Neural cell (in vitro differentiated cells): ENCODE results near the gene ADRM1. TPM values are rescaled to one million over a fixed set of nuclear protein-coding genes. Genes with fewer than 3 reads are reported as not detected.

ENCODE experiments used
- H2AFZ ChIP-seq: fragments of 200-600, 300-800 bp; sonication (generic), shearing (Covaris generic); 2 replicates; pipeline ENCODE4 v1.6.0; 2014; ENCODE audit warnings: low read depth, mild to moderate bottlenecking, antibody characterized with exemption, low read length, moderate library complexity
- H3F3A ChIP-seq: fragments of 200-600 bp; shearing (Covaris generic); 2 replicates; pipeline ENCODE4 v1.6.1; 2016; ENCODE audit warnings: mild to moderate bottlenecking, moderate library complexity, mixed read lengths, antibody characterized with exemption, low read length; ENCODE audit not compliant: insufficient read depth, poor library complexity, severe bottlenecking
- H3K27ac ChIP-seq: fragments of 200-600, 300-800 bp; sonication (generic), shearing (Covaris generic); 2 replicates; pipeline ENCODE4 v1.5.1; 2014; ENCODE audit warnings: mild to moderate bottlenecking, low read length, moderate library complexity
- H3K27me3 ChIP-seq: fragments of 300-800, 200-600 bp; sonication (generic), shearing (Covaris generic); 2 replicates; pipeline ENCODE4 v1.6.0; 2014; ENCODE audit warnings: mild to moderate bottlenecking, low read depth, low read length, moderate library complexity; ENCODE audit not compliant: insufficient read depth
- H3K36me3 ChIP-seq: fragments of 300-800, 200-600 bp; sonication (generic), shearing (Covaris generic); 2 replicates; pipeline ENCODE4 v1.5.1; 2014; ENCODE audit warnings: mild to moderate bottlenecking, antibody characterized with exemption, low read length, moderate library complexity; ENCODE audit not compliant: insufficient read depth
- H3K4me2 ChIP-seq: fragments of 300-800, 200-600 bp; sonication (generic), shearing (Covaris generic); 2 replicates; pipeline ENCODE4 v1.6.0; 2014; ENCODE audit warnings: mild to moderate bottlenecking, low read length
- H3K4me3 ChIP-seq: fragments of 300-800, 200-600 bp; sonication (generic), shearing (Covaris generic); 2 replicates; pipeline ENCODE4 v1.5.1; 2014; ENCODE audit warnings: mild to moderate bottlenecking, low read length, moderate library complexity
- H3K79me2 ChIP-seq: fragments of 200-600 bp; shearing (Covaris generic); replicated peaks from 2 replicates; pipeline ENCODE4 v1.6.0; 2014; ENCODE audit warnings: mild to moderate bottlenecking, low read length, moderate library complexity; ENCODE audit not compliant: insufficient read depth
- H3K9ac ChIP-seq: fragments of 300-800, 200-600 bp; sonication (generic), shearing (Covaris generic); 2 replicates; pipeline ENCODE4 v1.6.1; 2016; ENCODE audit warnings: mild to moderate bottlenecking, low read length, mixed read lengths
- H3K9me2 ChIP-seq: fragments of 200-600 bp; shearing (Covaris generic); 2 replicates; pipeline ENCODE4 v1.6.1; 2016; ENCODE audit warnings: mild to moderate bottlenecking, low read length, mixed read lengths; ENCODE audit not compliant: insufficient read depth
- H3K9me3 ChIP-seq: fragments of 200-600, 300-800 bp; sonication (generic), shearing (Covaris generic); 2 replicates; pipeline ENCODE4 v1.6.1; 2016; ENCODE audit warnings: mild to moderate bottlenecking, mixed run types, low read length, moderate library complexity, mixed read lengths
- H4K20me1 ChIP-seq: fragments of 200-600 bp; shearing (Covaris generic); 2 replicates; pipeline ENCODE4 v1.6.1; 2016; ENCODE audit warnings: mild to moderate bottlenecking, mixed run types; ENCODE audit not compliant: insufficient read depth
- CTCF ChIP-seq: fragments of 450-650 bp; IDR thresholded peaks from 2 replicates; pipeline ENCODE4 v1.5.1; 2014; ENCODE audit warnings: antibody characterized with exemption, mild to moderate bottlenecking, moderate library complexity; ENCODE audit not compliant: poor library complexity, severe bottlenecking
- EP300 ChIP-seq: fragments of 450-650 bp; conservative IDR thresholded peaks from 2 replicates; pipeline ENCODE4 v1.6.1; 2014; ENCODE audit warnings: antibody characterized with exemption, mild to moderate bottlenecking, moderate library complexity; ENCODE audit not compliant: poor library complexity, severe bottlenecking
- EZH2 ChIP-seq: fragments of 200-600, 300-800 bp; shearing (Covaris generic), sonication (generic); IDR thresholded peaks from 2 replicates; pipeline ENCODE4 v1.6.1; 2014; ENCODE audit warnings: antibody characterized with exemption, low read length, borderline replicate concordance, mild to moderate bottlenecking; ENCODE audit not compliant: insufficient read depth, poor library complexity, severe bottlenecking
- MXI1 ChIP-seq: fragments of 450-650 bp; conservative IDR thresholded peaks from 2 replicates; pipeline ENCODE4 v1.6.1; 2014; ENCODE audit warnings: antibody characterized with exemption, mild to moderate bottlenecking; ENCODE audit not compliant: poor library complexity, severe bottlenecking
- POLR2AphosphoS5 ChIP-seq: IDR thresholded peaks from 2 replicates; pipeline ENCODE4 v1.6.1; 2012
- RAD21 ChIP-seq: fragments of 450-650 bp; conservative IDR thresholded peaks from 2 replicates; pipeline ENCODE4 v1.6.1; 2014; ENCODE audit warnings: antibody characterized with exemption, mild to moderate bottlenecking, moderate library complexity
- SMC3 ChIP-seq: fragments of 450-650 bp; conservative IDR thresholded peaks from 2 replicates; pipeline ENCODE4 v1.6.1; 2014; ENCODE audit warnings: antibody characterized with exemption, mild to moderate bottlenecking, moderate library complexity; ENCODE audit not compliant: poor library complexity
- TAF1 ChIP-seq: IDR thresholded peaks from 2 replicates; pipeline ENCODE4 v1.6.1; 2012; ENCODE audit warnings: low read depth
- polyA plus RNA-seq: library from polyadenylated mRNA; depleted of rRNA; stranded (reverse); fragments of >200 nt; gene quantifications from 2 replicates; pipeline ENCODE4 v1.2.3, GENCODE V29; 2014
- TF ChIP-seq, protein P1 (sequence below): IDR thresholded peaks from 2 replicates; pipeline ENCODE4 v1.6.1; 2012; ENCODE audit warnings: borderline replicate concordance

Gene ADRM1
- polyA plus RNA-seq, 1 donor from 2014 or later, result 111 TPM

- no peak overlapping the region for H3K4me3 ChIP-seq
- H3F3A ChIP-seq, result no peaks in the 10 kb centered on the region
- no peak for TF ChIP-seq SMC3
- no peak for TF ChIP-seq EZH2
- no peak for TF ChIP-seq RAD21
- no peak for TF ChIP-seq POLR2AphosphoS5
- no peak for TF ChIP-seq TAF1
- TF ChIP-seq MXI1, result no peak
- TF ChIP-seq EP300, result no peak
- TF ChIP-seq, protein P1, sequence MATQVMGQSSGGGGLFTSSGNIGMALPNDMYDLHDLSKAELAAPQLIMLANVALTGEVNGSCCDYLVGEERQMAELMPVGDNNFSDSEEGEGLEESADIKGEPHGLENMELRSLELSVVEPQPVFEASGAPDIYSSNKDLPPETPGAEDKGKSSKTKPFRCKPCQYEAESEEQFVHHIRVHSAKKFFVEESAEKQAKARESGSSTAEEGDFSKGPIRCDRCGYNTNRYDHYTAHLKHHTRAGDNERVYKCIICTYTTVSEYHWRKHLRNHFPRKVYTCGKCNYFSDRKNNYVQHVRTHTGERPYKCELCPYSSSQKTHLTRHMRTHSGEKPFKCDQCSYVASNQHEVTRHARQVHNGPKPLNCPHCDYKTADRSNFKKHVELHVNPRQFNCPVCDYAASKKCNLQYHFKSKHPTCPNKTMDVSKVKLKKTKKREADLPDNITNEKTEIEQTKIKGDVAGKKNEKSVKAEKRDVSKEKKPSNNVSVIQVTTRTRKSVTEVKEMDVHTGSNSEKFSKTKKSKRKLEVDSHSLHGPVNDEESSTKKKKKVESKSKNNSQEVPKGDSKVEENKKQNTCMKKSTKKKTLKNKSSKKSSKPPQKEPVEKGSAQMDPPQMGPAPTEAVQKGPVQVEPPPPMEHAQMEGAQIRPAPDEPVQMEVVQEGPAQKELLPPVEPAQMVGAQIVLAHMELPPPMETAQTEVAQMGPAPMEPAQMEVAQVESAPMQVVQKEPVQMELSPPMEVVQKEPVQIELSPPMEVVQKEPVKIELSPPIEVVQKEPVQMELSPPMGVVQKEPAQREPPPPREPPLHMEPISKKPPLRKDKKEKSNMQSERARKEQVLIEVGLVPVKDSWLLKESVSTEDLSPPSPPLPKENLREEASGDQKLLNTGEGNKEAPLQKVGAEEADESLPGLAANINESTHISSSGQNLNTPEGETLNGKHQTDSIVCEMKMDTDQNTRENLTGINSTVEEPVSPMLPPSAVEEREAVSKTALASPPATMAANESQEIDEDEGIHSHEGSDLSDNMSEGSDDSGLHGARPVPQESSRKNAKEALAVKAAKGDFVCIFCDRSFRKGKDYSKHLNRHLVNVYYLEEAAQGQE, result no peak
- TF ChIP-seq CTCF, result no peak
- H3K9me3 ChIP-seq, result no peaks in the 10 kb centered on the region
- H3K27me3 ChIP-seq, result no peaks in the 10 kb centered on the region
- no peak overlapping the region for H3K9ac ChIP-seq
- no peaks in the 10 kb centered on the region for H3K9me2 ChIP-seq
- H3K79me2 ChIP-seq, result no peaks in the 10 kb centered on the region
- no peak overlapping the region for H3K4me2 ChIP-seq
- H3K27ac ChIP-seq, result no peak overlapping the region
- no peaks in the 10 kb centered on the region for H3K36me3 ChIP-seq
- H4K20me1 ChIP-seq, result no peaks in the 10 kb centered on the region
- no peak overlapping the region for H2AFZ ChIP-seq
These were observed 13.8 kb downstream of the ADRM1 start for GRCh38 chr20:62316331-62317166.

DNA sequence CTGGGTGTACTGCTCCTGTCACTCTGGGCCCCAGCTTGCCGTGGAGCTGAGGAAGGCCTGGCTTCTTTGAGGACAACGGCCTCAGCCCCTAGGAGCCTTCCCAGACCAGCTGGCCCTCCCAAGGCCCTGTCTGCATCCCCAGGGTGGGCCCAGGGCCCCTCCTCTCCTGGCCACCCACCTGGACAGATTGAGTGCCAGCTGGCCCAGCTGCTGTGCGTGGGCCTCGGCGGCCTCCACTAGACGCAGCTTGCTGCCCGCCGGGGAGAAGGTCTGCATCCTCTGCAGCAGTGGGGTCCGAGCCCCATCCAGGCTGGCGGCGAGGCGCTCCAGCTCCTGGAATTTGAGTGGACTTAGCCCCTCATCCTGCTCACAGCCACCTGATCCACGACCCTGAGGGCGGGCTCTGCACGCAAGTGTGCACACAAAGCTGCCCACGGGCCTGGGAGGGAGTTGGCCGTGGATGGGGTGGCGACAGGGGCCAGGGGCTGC, 14.4 kb downstream of the ADRM1 start:
- H3K9ac ChIP-seq, result no peak overlapping the region
- no peaks in the 10 kb centered on the region for H3K27me3 ChIP-seq
- H3K9me2 ChIP-seq, result no peaks in the 10 kb centered on the region
- no peak overlapping the region for H3K27ac ChIP-seq
- no peak overlapping the region for H3K4me3 ChIP-seq
- no peak overlapping the region for H3K4me2 ChIP-seq
- H3F3A ChIP-seq, result no peaks in the 10 kb centered on the region
- no peaks in the 10 kb centered on the region for H3K9me3 ChIP-seq
- no peaks in the 10 kb centered on the region for H3K79me2 ChIP-seq
- no peaks in the 10 kb centered on the region for H4K20me1 ChIP-seq
- no peak overlapping the region for H2AFZ ChIP-seq
- no peaks in the 10 kb centered on the region for H3K36me3 ChIP-seq
- TF ChIP-seq, protein P1, result no peak
- TF ChIP-seq POLR2AphosphoS5, result no peak
